ENCODE results near the gene FAM98C.
A peak's percentile ranks its signal among the peaks of the same experiment; 100 is the strongest.

FAM98C gene

GRCh38 chr19:38377052-38377451, 25.8 kb upstream of the FAM98C start:
- no peak overlapping the region for H3K4me3 ChIP-seq (ENCODE audit: low read depth, low read length)

- no peak overlapping the region for H3K4me3 ChIP-seq (ENCODE audit: low read depth, low read length)
Observed at GRCh38 chr19:38378866-38379265, 24.0 kb upstream of the FAM98C start.

GRCh38 chr19:38381138-38381537, 21.8 kb upstream of the FAM98C start:
- no peak overlapping the region for H3K4me3 ChIP-seq (ENCODE audit: low read depth, low read length)

DNA sequence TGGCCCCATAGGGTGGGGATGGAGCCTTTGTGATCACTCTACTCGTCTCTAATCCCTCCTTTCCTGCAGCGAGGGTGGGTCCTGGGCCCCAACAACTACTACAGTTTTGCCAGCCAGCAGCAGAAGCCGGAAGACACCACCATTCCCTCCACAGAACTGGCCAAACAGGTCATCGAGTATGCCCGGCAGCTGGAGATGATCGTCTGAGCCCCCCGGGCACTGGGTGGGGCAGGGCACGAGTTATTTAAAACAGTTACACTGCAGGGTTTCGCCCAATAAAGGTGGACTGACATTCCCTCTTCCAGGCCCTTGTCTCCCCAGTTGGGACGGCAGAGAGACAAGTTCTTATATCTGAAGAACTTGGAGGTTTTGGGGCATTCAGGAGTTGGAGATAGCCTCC, 19.7 kb upstream of the FAM98C start:
- H3K4me3 ChIP-seq (ENCODE audit: low read depth, low read length): no peak overlapping the region

- H3K4me3 ChIP-seq (ENCODE audit: low read depth, low read length): no peak overlapping the region
Observed at GRCh38 chr19:38383743-38384142, 19.1 kb upstream of the FAM98C start.

- no peak overlapping the region for H3K4me3 ChIP-seq (ENCODE audit: low read depth, low read length)
Observed at GRCh38 chr19:38384209-38385027, 18.5 kb upstream of the FAM98C start.

GRCh38 chr19:38385057-38385803, 17.7 kb upstream of the FAM98C start:
- no peak overlapping the region for H3K4me3 ChIP-seq (ENCODE audit: low read depth, low read length)

DNA sequence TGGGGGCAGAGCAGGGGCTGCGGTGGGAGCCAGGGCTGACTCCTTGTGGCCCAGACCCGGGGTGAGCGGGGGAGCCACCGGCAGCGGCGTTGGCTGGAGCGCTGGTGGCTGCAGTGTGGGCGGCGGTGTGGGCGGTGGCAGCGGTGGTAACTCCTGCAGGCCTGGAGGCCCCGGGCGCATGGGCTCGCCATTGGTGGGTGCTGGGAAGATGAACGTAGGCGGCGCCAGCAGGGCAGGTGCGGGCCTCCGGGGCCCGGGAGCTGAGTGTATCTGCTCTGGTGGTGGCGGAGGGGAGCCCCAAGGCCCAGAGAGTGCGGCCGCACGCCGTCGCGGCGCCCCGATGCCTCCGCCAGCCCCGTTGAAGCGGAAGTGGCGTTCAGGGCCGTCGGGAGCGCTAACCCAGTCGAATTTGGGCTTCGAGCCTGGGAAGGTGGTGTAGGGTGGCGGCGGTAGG, 17.1 kb upstream of the FAM98C start:
- no peak overlapping the region for H3K4me3 ChIP-seq (ENCODE audit: low read depth, low read length)

DNA sequence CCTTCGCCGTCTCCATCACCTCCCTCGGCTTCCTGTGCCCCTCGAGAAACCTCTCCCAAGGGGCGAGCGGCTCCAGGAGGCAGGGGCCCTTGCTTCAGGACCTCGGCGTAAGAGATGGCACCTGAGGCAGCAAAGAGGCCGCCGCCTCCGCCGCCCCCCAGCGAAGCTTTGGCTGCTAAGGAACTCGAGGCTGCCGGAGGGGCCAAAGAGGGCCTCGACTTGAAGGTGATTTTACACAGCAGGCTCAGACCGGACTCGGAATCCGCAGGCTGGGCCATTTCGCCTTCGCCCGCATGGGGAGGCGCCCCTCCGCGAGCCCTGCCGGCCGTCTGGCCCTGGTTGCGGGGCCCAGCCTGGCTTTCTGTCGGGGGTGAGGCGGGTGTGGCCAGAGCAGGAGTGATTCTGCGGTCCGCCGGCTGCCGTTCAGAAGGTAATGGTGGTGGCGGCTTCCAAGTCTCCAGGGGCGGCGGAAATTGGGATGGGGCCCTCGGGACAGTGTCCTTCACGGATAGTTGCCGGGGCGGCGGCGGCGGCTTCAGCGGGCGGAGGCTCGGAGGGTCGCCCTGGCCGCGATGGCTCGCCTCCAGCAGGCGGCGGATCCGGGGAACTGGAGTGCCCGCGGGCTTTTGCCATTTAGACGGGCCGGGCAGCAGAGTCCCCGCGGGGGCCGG, 16.5 kb upstream of the FAM98C start:
- H3K4me3 ChIP-seq (ENCODE audit: low read depth, low read length): no peak overlapping the region

DNA sequence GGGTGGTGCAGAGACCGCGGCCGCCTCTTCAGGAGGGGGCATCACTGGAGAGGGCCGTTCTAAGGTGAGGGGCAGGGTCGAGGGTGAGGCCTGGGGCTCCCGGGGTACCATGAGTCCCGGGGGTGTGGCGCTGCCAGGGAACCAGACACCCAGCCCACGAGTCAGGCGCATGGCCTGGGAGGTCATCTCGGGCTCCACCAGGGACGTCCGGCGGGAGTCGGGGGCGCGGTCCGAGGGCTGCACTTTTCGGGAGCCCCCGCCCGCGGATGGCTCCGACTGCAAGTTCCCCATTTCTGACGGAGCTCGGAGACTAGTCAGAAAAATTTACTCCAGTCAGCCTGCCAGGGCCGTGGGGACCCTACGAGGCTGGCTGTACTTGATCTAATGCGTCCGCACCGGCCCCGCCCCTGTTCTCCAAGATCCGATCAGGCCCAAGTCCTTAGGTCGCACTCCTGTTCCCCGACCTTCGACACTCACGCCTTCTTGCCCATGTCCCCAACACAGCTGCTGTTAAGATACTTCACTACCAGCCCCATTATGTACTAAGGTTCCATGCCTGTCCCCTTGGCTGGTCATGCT, 15.8 kb upstream of the FAM98C start:
- peak overlapping the region; percentile 39 for H3K4me3 ChIP-seq (ENCODE audit: low read depth, low read length)

DNA sequence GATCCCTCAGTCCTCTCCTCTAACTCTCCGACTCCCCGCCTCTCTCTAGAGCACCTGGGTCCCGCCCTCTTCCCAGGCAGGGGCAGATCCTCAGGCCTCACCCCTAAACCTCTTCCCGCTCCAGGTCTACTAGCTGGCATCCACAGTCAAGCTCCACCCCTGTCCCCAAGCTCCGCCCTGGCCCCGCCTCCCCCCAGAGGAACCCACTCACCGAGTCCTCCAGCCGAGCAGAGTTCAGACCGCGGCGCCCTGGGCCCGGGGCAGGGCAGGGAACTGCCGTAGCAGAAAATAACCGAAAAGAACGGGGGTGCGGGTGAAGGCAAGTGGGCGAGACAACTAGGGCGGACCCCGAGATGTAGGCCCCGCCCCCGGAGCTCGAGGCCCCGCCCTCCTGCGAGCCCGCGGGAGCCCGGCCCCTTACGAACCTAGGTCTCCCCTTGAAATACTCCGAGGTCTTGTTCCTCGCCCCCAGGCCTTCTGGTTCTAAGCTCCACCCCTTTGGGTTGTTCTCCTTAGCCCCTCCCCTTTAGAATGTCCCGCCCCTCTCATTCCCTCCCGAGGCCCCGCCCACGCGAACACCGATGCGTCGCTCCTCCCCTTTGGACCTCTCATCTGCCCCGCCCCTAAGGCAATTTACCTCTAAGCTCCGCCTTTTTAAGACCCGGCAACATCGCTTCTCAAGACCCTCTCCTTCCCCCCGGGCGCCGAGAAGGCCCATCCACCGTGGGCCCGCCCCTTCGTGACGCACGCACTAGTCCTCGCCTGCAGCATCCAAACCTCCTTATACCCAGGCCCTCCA, 15.1 kb upstream of the FAM98C start, which contains the start of gene GGN:
Gene GGN, minus strand, starts transcription at position 485 of the 799 bp plus-strand sequence. CDS start 773 bp downstream, outside the sequence.
- peak within 1 kb of the TSS; percentile 78 for H3K4me3 ChIP-seq (ENCODE audit: low read depth, low read length)

DNA sequence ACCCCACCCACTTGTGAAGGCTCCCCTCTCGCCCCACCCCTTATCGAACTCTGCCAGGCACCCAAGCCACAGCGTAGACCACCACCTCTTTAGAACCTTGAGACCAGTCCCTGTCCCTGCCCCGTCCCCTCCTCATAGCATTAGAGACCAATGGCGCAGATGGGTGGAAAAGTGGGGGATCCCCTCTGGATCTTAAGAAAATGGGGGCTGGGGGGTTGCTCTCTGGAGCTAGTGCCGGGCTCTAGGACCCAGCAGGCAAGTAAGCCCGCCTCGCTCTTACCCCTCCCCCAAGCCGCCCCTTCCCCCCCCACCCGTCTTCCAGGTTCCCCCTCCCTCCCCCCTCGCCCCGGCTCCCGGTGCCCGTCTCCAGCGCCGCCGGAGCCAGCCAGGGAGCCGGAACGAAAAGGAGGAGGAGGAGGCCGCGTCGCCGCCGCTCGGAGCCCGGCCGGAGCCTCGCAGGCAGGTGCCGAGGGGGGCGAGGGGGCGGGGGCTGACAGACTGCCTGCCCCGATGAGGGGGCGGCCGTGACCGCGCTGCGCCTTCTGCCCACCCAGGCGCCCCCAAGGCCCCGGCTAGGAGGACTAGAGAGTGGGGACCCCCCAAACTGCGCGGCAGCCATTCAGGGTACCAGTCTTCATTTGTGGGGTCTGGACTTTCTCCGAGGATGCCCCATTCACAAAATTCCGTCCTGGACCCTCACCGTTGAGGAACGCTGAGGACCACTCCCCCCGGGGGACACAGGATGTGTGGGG, 14.4 kb upstream of the FAM98C start, which contains the start of gene SPRED3:
Gene SPRED3, plus strand, starts transcription at position 349 of the 752 bp plus-strand sequence. CDS start 1,606 bp downstream, outside the sequence.
- H3K4me3 ChIP-seq (ENCODE audit: low read depth, low read length): peak within 1 kb of the TSS; percentile 78

- H3K4me3 ChIP-seq (ENCODE audit: low read depth, low read length): peak overlapping the region; percentile 78
Observed at GRCh38 chr19:38389101-38389925, 13.6 kb upstream of the FAM98C start.

- H3K4me3 ChIP-seq (ENCODE audit: low read depth, low read length): peak overlapping the region; percentile 78
Observed at GRCh38 chr19:38389957-38390924, 12.7 kb upstream of the FAM98C start.

DNA sequence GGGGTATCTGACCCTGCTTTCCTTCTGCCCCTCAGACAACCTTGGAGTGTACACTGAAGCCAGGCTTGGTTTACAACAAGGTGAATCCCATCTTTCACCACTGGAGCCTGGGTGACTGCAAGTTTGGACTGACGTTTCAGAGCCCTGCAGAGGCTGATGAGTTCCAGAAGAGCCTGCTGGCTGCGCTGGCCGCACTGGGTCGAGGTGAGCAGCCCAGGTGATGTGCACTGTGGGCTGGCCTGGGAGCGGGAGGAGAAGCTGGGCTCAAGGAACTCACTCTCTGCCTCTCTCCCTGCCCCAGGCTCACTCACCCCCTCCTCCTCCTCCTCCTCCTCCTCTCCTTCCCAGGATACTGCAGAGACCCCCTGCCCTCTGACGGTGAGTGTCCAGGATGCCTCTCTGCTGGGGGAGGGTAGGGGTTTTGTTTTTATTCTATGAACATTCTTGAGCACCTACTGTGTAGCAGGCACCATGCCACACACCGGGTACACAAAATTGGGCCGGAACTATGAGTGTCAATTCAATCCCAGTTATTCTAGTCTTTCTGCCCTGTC, 10.9 kb upstream of the FAM98C start:
- no peak overlapping the region for H3K4me3 ChIP-seq (ENCODE audit: low read depth, low read length)

- no peak overlapping the region for H3K4me3 ChIP-seq (ENCODE audit: low read depth, low read length)
Observed at GRCh38 chr19:38392707-38393308, 10.1 kb upstream of the FAM98C start.

DNA sequence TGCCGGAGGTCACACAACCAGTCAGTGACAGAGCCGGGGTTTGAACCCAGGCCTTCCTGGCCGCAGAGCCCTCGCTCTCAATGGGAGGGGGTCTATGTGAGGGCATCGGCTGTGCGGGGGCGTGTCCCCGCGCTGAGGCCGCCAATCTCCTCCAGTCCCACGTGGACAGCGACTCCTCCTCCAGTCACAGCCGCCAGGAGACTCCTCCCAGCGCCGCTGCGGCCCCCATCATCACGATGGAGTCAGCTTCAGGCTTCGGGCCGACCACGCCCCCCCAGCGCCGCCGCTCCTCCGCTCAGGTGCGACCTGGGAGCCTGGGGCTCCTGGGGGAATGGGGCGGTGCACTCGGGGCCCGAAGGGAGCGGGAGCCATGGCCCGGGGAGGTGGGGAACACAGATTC, 8.4 kb upstream of the FAM98C start:
- peak overlapping the region; percentile 6 for H3K4me3 ChIP-seq (ENCODE audit: low read depth, low read length)

Data from iPS-11a (cell line).